H1 (cell line): ENCODE data around the gene LMX1B. TPM values are rescaled to one million over a fixed set of nuclear protein-coding genes. Genes with fewer than 3 reads are reported as not detected.

ENCODE experiments used
- HDAC2 ChIP-seq, 2 experiments: fragments of 300-600 bp in 1 of 2; sonication (generic) in 1 of 2; IDR thresholded peaks; 2 replicates each; pipeline ENCODE4 v1.6.1; 2011 to 2012; ENCODE audit warnings: low read depth in 2 of 2, low read length in 2 of 2, mild to moderate bottlenecking in 2 of 2, moderate library complexity in 2 of 2, borderline replicate concordance in 1 of 2, inconsistent platforms in 1 of 2
- KDM1A ChIP-seq: fragments of 200-600, 300-600 bp; sonication (generic); IDR thresholded peaks from 2 replicates; pipeline ENCODE4 v1.7.1; 2016; ENCODE audit warnings: mild to moderate bottlenecking, low read length, borderline replicate concordance
- POU5F1 ChIP-seq: IDR thresholded peaks from 2 replicates; pipeline ENCODE4 v1.6.1; 2011; ENCODE audit warnings: low read depth, mild to moderate bottlenecking, low read length, moderate library complexity
- polyA plus RNA-seq, 7 experiments: library from polyadenylated mRNA; depleted of rRNA in 3 of 7; stranded (reverse) in 5 of 7; unstranded in 2 of 7; fragments of >200 nt in 5 of 7; fragments of 200-250 nt in 2 of 7; gene quantifications; 1 replicate in 5 of 7; 2 replicates in 1 of 7; 4 replicates in 1 of 7; pipeline versions ENCODE4 v1.2.1 to v1.2.3, GENCODE V29; 2011 to 2013; ENCODE audit warnings: missing spikeins in 2 of 7, mixed read lengths in 2 of 7
- total RNA-seq: library from RNA; stranded (reverse); fragmentation: NEBNext Ultra II Directional; extraction: Animal tissue kit (Norgen Biotek cat#: 25700); gene quantifications from 2 replicates; pipeline ENCODE4 v1.2.1, GENCODE V29; 2021

LMX1B gene
- total and polyA plus RNA-seq, 2 of the 8 experiments (the other 6 are each of a cell fraction or from before 2014, with no cell fraction given), result 0.09 to 0.37 TPM

- TF ChIP-seq KDM1A, result no peak
- no peak for TF ChIP-seq POU5F1
- no peak for TF ChIP-seq HDAC2 (IDR thresholded peaks at IDR 0.05; ENCODE audit: borderline replicate concordance in 1 of 2, low read depth in 2 of 2, low read length in 2 of 2)
Measured at GRCh38 chr9:126635061-126635460, 21.3 kb downstream of the LMX1B start (continued).
